Measurements from ENCODE around the gene AP5B1.
"Not testable (repeated sequence)": the region's sequence is repeated elsewhere in the genome, so short reads cannot be mapped to it uniquely, and the experiment has no call there.

AP5B1 gene

DNA sequence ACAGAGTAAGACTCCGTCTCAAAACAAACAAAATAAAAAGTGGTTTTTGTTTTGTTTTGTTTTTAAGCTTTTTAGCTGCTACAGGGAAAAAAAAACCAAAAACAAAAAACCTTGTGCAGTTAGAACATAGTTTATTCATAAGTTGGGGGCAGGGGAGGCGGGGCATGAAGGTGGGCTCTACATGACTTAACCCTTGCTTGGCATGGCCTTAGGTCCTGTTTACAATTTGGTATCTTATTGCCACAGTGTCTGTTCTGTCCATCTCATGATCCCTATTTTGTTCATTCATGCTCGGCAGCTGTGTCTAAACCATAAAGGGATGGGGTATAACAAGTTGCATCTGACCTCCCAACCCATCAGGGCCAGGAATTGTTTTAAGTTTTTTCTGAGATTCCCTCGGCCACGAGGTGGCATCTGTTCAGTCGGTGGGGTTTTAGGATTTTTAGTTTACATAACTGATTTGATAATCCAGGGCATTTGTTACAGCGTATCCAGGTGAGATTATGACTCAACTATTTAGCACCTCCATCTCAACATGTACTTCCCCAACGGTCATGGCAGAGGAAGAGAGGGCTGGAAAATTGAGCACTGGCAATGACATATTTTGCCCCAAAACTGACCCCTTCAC, 6.9 kb downstream of the AP5B1 start:
- no peak overlapping the region for H3K27ac ChIP-seq (ENCODE audit: low read length, poor library complexity, severe bottlenecking)
- peaks cover 41% of the 10 kb centered on the region for H3K79me1 ChIP-seq (replicated peaks; ENCODE audit: low read length, poor library complexity, severe bottlenecking)
- no peak overlapping the region for H2BK120ac ChIP-seq (ENCODE audit: low read depth, low read length)
- H3K14ac ChIP-seq (ENCODE audit: low read length in 2 of 2): no peak overlapping the region
- no peak overlapping the region for H2BK5ac ChIP-seq (ENCODE audit: low read depth, low read length, poor library complexity, severe bottlenecking)
- no peak overlapping the region for H2AK5ac ChIP-seq (ENCODE audit: low read length, severe bottlenecking)
- H2BK15ac ChIP-seq (ENCODE audit: low read depth, poor library complexity, severe bottlenecking): no peak overlapping the region
- no peak for DNase-seq
- H3K4me1 ChIP-seq (ENCODE audit: control insufficient read depth, insufficient read depth, low read depth, low read length): peaks cover 5% of the 10 kb centered on the region
- H3K9me3 ChIP-seq (ENCODE audit: control insufficient read depth, low read length): no peaks in the 10 kb centered on the region
- no peak overlapping the region for H3K23ac ChIP-seq (ENCODE audit: low read length in 2 of 2)
- WGBS: 93% methylated on average over 4 of the region's 8 CpGs
- no peak overlapping the region for H3K9ac ChIP-seq (ENCODE audit: low read length)
- H3K4ac ChIP-seq (ENCODE audit: low read depth in 1 of 2, low read length in 2 of 2): no peak overlapping the region
- H3K18ac ChIP-seq (ENCODE audit: low read depth in 1 of 2, low read length in 2 of 2): no peak overlapping the region
- no peak overlapping the region for H2BK12ac ChIP-seq (ENCODE audit: low read length in 2 of 2)
- H4K8ac ChIP-seq (ENCODE audit: low read length): no peak overlapping the region
- H3K4me3 ChIP-seq (ENCODE audit: insufficient read depth in 1 of 2, low read depth in 1 of 2, low read length in 2 of 2): no peak overlapping the region
- no peaks in the 10 kb centered on the region for H3K27me3 ChIP-seq (ENCODE audit: control insufficient read depth in 1 of 2, insufficient read depth in 1 of 2, low read length in 2 of 2)
- H2AFZ ChIP-seq (ENCODE audit: low read depth, low read length): no peak overlapping the region
- peaks cover 25 to 30% of the 10 kb centered on the region in 2 experiments for H3K36me3 ChIP-seq (ENCODE audit: control insufficient read depth in 1 of 2, insufficient read depth in 2 of 2, low read depth in 1 of 2, low read length in 2 of 2)
- H4K91ac ChIP-seq (ENCODE audit: low read length): no peak overlapping the region
- no peak overlapping the region for H3K4me2 ChIP-seq (ENCODE audit: low read length, poor library complexity, severe bottlenecking)

DNA sequence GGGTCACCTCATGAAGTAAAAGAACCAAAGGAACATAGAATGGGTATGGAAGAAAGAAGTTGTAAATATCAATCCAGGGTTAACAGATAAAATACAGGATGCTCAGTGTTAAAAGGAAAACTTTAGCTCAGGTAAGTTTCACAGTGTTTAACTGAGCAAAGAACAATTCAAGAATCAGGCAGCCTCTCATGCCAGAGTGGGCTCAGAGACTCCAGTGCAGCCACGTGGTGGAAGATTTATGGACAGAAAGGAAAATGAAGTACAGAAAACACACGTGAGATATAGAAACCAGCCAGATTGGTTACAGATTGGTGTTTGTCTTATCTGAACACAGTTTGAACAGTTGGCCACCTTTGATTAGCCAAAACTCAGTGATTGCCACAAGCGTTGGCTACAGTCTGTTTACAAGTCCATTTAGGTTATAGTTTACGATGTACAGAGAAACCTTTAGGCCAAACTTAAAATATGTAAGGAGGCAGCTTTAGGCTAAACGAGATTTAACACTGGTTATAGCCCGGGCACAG, 9.1 kb downstream of the AP5B1 start:
- DNase-seq: no peak
- Histone ChIP-seq H3K9ac (ENCODE audit: low read length) (no peak overlapping the region), H3K4me2 (ENCODE audit: low read length, poor library complexity, severe bottlenecking) (no peak overlapping the region), H2BK15ac (ENCODE audit: low read depth, poor library complexity, severe bottlenecking) (no peak overlapping the region), H3K23ac (ENCODE audit: low read length in 2 of 2) (no peak overlapping the region), H2BK12ac (ENCODE audit: low read length in 2 of 2) (no peak overlapping the region), H3K27ac (ENCODE audit: low read length, poor library complexity, severe bottlenecking) (no peak overlapping the region), H3K79me1 (replicated peaks; ENCODE audit: low read length, poor library complexity, severe bottlenecking) (peaks cover 21% of the 10 kb centered on the region), H3K27me3 (ENCODE audit: control insufficient read depth in 1 of 2, insufficient read depth in 1 of 2, low read length in 2 of 2) (no peaks in the 10 kb centered on the region), H3K14ac (ENCODE audit: low read length in 2 of 2) (no peak overlapping the region), H4K8ac (ENCODE audit: low read length) (no peak overlapping the region), H3K4me3 (ENCODE audit: insufficient read depth in 1 of 2, low read depth in 1 of 2, low read length in 2 of 2) (no peak overlapping the region), H3K4ac (ENCODE audit: low read depth in 1 of 2, low read length in 2 of 2) (no peak overlapping the region), H2AK5ac (ENCODE audit: low read length, severe bottlenecking) (no peak overlapping the region), H2AFZ (ENCODE audit: low read depth, low read length) (no peak overlapping the region), H3K18ac (ENCODE audit: low read depth in 1 of 2, low read length in 2 of 2) (no peak overlapping the region), H2BK120ac (ENCODE audit: low read depth, low read length) (no peak overlapping the region), H3K4me1 (ENCODE audit: control insufficient read depth, insufficient read depth, low read depth, low read length) (peaks cover 1% of the 10 kb centered on the region), H4K91ac (ENCODE audit: low read length) (no peak overlapping the region), H3K9me3 (ENCODE audit: control insufficient read depth, low read length) (no peaks in the 10 kb centered on the region), H3K36me3 (ENCODE audit: control insufficient read depth in 1 of 2, insufficient read depth in 2 of 2, low read depth in 1 of 2, low read length in 2 of 2) (peaks cover 2 to 7% of the 10 kb centered on the region in 2 experiments), H2BK5ac (ENCODE audit: low read depth, low read length, poor library complexity, severe bottlenecking) (no peak overlapping the region)
- WGBS: 81% methylated on average over 6 of the region's 6 CpGs

DNA sequence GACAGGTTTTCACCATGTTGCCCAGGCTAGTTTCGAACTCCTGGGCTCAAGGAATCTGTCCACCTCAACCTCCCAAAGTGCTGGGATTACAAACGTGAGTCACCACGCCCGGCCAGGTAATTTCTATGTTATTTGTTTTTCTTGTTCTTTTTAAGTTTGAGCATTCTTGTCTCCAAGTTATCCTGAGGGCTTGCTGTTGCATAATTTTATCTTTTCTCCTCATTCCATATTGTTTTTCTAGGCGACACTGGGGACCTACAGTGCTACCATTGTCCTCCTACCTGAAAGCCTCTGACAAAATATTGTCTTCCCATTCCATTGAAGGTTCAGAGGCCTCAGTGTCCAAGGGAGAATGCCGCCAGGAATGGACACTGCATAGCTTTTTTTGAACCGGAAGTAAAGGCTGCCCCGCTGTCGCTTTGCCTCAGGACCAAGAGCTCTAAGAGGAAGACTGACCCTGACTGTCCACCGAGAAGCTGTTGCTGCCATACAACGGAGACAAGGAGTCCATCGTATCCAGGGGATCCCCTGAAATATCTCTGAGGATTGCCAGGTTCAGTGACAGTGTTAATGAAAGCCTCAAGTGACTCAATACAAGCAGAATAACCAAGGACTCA, 9.7 kb downstream of the AP5B1 start:
- Histone ChIP-seq H3K27ac (ENCODE audit: low read length, poor library complexity, severe bottlenecking) (no peak overlapping the region), H2BK15ac (ENCODE audit: low read depth, poor library complexity, severe bottlenecking) (no peak overlapping the region), H3K27me3 (ENCODE audit: control insufficient read depth in 1 of 2, insufficient read depth in 1 of 2, low read length in 2 of 2) (no peaks in the 10 kb centered on the region), H3K9me3 (ENCODE audit: control insufficient read depth, low read length) (no peaks in the 10 kb centered on the region), H4K8ac (ENCODE audit: low read length) (no peak overlapping the region), H3K9ac (ENCODE audit: low read length) (no peak overlapping the region), H3K4me3 (ENCODE audit: insufficient read depth in 1 of 2, low read depth in 1 of 2, low read length in 2 of 2) (no peak overlapping the region), H3K14ac (ENCODE audit: low read length in 2 of 2) (no peak overlapping the region), H2AK5ac (ENCODE audit: low read length, severe bottlenecking) (no peak overlapping the region), H3K4me1 (ENCODE audit: control insufficient read depth, insufficient read depth, low read depth, low read length) (peaks cover 1% of the 10 kb centered on the region), H3K36me3 (ENCODE audit: control insufficient read depth in 1 of 2, insufficient read depth in 2 of 2, low read depth in 1 of 2, low read length in 2 of 2) (peaks cover 0 to 1% of the 10 kb centered on the region in 2 experiments), H3K4me2 (ENCODE audit: low read length, poor library complexity, severe bottlenecking) (no peak overlapping the region), H2AFZ (ENCODE audit: low read depth, low read length) (no peak overlapping the region), H4K91ac (ENCODE audit: low read length) (no peak overlapping the region), H3K4ac (ENCODE audit: low read depth in 1 of 2, low read length in 2 of 2) (no peak overlapping the region), H2BK5ac (ENCODE audit: low read depth, low read length, poor library complexity, severe bottlenecking) (no peak overlapping the region), H3K23ac (ENCODE audit: low read length in 2 of 2) (no peak overlapping the region), H3K18ac (ENCODE audit: low read depth in 1 of 2, low read length in 2 of 2) (no peak overlapping the region), H2BK120ac (ENCODE audit: low read depth, low read length) (no peak overlapping the region), H2BK12ac (ENCODE audit: low read length in 2 of 2) (no peak overlapping the region), H3K79me1 (replicated peaks; ENCODE audit: low read length, poor library complexity, severe bottlenecking) (peaks cover 16% of the 10 kb centered on the region)
- 89% methylated on average over 9 of the region's 12 CpGs for WGBS
- DNase-seq: no peak

DNA sequence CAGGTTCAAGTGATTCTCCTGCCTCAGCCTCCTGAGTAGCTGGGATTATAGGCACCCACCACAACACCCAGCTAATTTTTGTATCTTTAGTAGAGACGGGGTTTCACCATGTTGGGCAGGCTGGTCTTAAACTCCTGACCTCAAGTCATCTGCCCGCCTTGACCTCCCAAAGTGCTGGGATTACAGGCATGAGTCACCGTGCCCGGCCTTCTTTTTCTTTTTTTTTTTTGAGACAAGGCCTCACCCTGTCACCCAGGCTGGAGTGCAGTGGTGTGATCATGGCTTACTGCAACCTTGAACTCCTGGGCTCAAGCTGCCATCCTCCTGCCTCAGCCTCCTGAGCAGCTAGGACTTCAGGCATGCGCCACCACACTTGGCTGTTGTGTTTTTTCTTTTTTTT, 13.0 kb downstream of the AP5B1 start:
- not testable (repeated sequence) for H3K79me1 ChIP-seq (replicated peaks; ENCODE audit: low read length, poor library complexity, severe bottlenecking); H3K18ac ChIP-seq (ENCODE audit: low read depth in 1 of 2, low read length in 2 of 2); DNase-seq; H2BK5ac ChIP-seq (ENCODE audit: low read depth, low read length, poor library complexity, severe bottlenecking); H3K4me3 ChIP-seq (ENCODE audit: insufficient read depth in 1 of 2, low read depth in 1 of 2, low read length in 2 of 2); H3K4ac ChIP-seq (ENCODE audit: low read depth in 1 of 2, low read length in 2 of 2); H3K27ac ChIP-seq (ENCODE audit: low read length, poor library complexity, severe bottlenecking); H3K36me3 ChIP-seq (ENCODE audit: control insufficient read depth in 1 of 2, insufficient read depth in 2 of 2, low read depth in 1 of 2, low read length in 2 of 2); H2BK120ac ChIP-seq (ENCODE audit: low read depth, low read length); H2AK5ac ChIP-seq (ENCODE audit: low read length, severe bottlenecking); H2BK15ac ChIP-seq (ENCODE audit: low read depth, poor library complexity, severe bottlenecking); H3K9ac ChIP-seq (ENCODE audit: low read length); H3K4me1 ChIP-seq (ENCODE audit: control insufficient read depth, insufficient read depth, low read depth, low read length); H2BK12ac ChIP-seq (ENCODE audit: low read length in 2 of 2); H3K9me3 ChIP-seq (ENCODE audit: control insufficient read depth, low read length); H3K27me3 ChIP-seq (ENCODE audit: control insufficient read depth in 1 of 2, insufficient read depth in 1 of 2, low read length in 2 of 2); H4K91ac ChIP-seq (ENCODE audit: low read length); H3K14ac ChIP-seq (ENCODE audit: low read length in 2 of 2); H3K4me2 ChIP-seq (ENCODE audit: low read length, poor library complexity, severe bottlenecking); H3K23ac ChIP-seq (ENCODE audit: low read length in 2 of 2); H4K8ac ChIP-seq (ENCODE audit: low read length); H2AFZ ChIP-seq (ENCODE audit: low read depth, low read length)
- WGBS: 64% methylated on average over 4 of the region's 5 CpGs

Data from mesenchymal stem cell (in vitro differentiated cells and primary cell).